T-helper 1 cell (primary cell): ENCODE measurements around the gene NVL.
A peak's percentile ranks its signal among the peaks of the same experiment; 100 is the strongest.
"Not testable (repeated sequence)": the region's sequence is repeated elsewhere in the genome, so short reads cannot be mapped to it uniquely, and the experiment has no call there.

ENCODE experiments used
- DNase-seq, 5 donors: peaks; one replicate each; pipeline ENCODE4 v3.0.0-alpha.2; 2012 to 2020
- total RNA-seq, 4 donors: gene quantifications; one replicate each; lab custom pipeline; 2026; lab: John Stamatoyannopoulos, UW

NVL gene
- 21.8 to 44.8 (median 42.9) reads per million in 4 donors for total RNA-seq

GRCh38 chr1:224329842-224330753 lies at the start of gene NVL:
NVL (minus strand) TSS chr1:224330172; CDS start chr1:224330127, 45 bp downstream.
- DNase-seq, result peak; percentile 49 to 87 (median 68)

DNA sequence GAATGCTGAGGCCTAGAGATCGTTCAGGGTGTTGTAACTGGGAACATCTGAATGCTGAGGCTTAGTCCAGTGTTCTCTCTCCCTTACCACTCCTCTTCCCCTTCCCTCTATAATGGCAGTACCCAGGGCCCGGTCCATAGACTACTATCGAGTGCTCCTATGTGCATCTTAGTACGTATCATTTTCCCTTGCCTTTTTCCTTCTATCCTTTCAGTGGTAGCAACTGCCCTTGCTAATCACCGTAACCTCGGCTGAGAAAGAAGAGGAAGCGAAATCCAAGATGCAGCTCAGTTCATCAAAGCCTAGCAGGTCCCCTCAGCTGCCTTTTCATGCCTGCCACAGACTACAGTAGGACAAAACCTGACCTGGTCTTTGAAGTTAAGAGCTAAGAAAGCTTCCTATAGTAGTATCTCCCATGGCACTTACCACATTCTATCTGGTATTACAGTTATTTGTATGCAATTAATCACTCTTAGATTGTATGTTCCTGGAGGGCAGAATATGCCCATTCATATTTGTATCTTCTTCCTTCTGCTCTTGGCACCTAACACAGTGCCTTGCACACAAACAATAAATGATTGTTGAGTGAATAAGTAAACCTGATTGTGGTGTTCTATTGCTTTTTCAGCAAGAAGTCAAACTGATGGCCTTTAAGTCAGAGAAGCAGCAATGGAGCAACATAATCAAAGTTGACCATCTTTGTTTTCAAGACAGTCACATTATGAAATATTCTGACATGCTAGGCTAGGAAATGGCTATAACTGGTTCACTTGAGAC lies 49.1 kb upstream of the NVL start:
- no peak for DNase-seq

DNA sequence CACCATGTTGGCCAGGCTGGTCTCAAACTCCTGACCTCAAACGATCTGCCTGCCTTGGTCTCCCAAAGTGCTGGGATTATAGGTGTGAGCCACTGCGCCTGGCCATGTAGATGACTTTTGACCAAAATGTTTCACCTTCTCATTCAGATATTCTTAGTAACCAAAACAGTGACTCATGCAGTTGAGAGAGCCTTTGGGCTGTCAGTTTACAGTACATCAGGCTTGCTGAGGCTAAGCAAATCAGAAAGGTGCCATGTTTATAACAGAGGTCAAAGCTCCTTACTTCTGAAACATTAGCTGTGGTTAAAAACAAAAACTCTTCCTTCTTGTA lies 47.7 kb upstream of the NVL start:
- peak in 1 of 5 donors; percentile 68 for DNase-seq

GRCh38 chr1:224375059-224375458 lies 45.1 kb upstream of the NVL start:
- peak in 1 of 5 donors; percentile 42 for DNase-seq

- no peak for DNase-seq
These were observed 43.1 kb upstream of the NVL start for GRCh38 chr1:224373008-224373590.

- DNase-seq, result peak in 1 of 5 donors; percentile 26
These were observed 38.4 kb upstream of the NVL start for GRCh38 chr1:224368409-224368808.

DNA sequence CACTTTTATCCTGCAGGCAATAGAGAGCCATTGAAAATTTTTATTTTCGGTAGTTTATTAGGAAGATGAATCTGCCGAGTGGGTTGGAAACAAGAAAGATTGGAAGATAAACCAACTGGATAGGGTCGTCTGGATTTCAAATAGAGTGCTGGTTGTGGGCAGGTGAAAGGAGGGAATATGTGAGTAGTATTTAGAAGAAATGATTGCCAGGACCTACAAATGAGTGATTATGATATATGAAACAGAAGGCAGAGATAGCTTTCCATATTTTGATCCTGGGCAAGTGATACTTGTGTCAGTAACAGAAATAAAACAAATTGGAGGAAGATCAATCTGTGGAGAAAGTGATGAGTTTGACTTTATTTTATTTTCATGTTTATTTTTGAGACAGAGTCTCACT lies 29.2 kb upstream of the NVL start:
- no peak for DNase-seq

GRCh38 chr1:224358237-224358636 lies 28.3 kb upstream of the NVL start:
- DNase-seq, result no peak

DNA sequence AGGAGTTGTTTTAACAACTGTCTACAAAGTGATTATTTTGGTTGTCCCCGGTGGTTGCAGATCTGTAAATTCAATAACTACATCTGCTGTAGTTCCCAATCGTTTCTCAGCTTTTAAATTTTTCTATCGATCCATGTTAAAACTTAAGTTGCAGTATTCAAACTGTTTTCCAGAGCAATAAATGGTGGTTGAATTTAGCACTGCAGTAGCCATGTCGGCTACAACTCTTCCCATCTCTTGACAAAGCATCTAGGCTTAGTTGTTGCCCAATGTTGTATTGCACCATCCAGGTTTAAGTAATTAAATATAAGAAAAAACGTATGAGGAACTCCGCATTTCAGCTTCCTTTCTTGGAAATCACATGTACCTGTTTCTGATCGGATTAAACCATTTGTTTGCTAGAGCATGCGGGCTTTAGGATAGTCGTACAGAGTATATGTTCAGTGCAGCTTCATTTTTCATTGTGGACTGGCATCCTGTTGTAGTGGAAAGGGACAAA lies 27.7 kb upstream of the NVL start:
- no peak for DNase-seq

DNA sequence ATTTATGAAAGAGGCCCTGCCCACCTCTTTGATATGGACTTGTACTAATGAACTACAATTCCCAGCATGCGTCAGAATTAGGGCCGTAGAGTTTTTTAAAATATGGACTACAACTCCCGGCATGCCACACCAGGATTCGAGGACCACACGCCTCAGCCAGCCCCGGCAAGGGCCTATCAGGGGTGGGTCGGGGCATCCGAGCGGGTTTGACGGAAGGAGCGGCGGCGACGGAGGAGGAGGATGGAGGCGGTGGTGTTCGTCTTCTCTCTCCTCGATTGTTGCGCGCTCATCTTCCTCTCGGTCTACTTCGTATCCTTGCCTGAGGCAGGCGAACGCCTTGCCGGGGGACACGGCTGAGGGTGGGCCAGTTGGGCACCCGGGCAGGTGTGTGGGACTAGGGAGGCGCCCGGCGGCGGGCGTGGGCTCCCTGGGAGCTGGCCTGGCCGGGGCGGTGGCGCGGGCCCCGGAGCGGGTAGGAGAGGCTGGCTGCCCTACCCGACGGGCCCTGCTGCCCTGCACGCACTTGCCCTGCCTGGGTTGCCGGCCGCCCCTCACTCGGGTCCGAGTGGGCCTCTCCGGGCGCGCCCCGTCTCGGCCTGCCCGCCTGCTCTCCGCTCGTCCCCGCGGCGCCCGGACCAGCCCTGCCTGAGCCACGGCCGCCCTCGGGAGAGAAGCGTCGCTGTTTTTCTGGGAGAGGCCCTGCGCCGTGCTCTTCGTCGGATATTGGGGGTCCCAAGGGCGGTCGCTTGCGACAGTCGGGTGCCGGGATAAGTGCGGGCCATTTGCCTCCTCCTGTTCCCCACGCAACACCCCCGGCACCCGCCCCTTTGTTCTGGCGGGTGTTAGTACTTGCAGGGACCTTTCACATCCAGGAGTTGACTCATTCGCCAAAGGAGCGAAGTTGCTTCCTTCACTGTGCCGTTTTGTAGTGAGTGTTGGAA lies 27.0 kb upstream of the NVL start, which contains the start of gene CNIH4:
CNIH4 (plus strand) TSS at position 195 of the 941 bp plus-strand sequence; CDS start at position 241, 46 bp downstream.
- DNase-seq, result peak; percentile 82 to 95 (median 88)

DNA sequence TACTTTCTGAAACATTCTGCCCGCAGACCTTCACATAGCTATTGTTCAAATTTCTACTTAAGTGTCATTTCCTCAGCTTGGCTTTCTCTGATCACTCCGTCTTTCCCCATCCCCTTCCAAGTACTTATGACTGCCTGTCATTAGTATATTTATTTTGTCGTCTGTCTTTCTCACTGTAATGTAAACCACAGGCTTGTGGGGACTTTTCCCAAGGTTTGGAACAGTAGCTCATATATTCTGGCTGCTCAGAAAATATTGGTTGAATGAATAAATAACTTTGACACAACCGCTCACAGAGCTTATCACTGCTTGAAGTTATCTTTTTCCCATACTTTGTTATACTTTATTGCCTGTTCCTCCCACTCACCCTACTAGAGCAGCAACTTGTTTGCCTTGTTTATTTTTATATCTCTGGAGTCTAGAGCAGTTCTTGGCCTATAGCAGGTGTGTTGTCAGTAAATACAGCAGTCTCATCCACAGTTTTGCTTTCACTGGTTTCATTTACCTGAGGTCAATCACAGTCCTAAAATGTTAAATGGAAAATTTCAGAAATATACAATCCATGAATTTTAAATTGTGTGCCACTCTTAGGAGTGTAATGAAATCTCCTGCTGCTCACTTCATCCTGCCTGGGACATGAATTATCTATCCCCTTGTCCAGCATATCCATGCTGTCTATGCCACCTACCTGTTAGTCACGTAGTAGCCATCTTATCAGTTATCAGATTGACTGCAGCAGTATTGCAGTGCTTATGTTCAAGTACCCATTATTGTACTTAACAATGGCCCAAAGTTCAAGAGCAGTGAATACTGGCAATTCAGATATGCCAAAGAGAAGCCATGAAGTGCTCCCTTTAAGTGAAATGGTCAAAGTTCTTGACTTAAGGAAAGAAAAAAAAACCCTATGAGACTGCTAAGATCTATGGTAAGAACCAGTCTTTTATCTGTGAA lies 24.3 kb upstream of the NVL start:
- no peak for DNase-seq

GRCh38 chr1:224352436-224353085 lies 22.6 kb upstream of the NVL start:
- not testable (repeated sequence) for DNase-seq

- not testable (repeated sequence) for DNase-seq
These were observed 19.7 kb upstream of the NVL start for GRCh38 chr1:224349716-224350115.

DNA sequence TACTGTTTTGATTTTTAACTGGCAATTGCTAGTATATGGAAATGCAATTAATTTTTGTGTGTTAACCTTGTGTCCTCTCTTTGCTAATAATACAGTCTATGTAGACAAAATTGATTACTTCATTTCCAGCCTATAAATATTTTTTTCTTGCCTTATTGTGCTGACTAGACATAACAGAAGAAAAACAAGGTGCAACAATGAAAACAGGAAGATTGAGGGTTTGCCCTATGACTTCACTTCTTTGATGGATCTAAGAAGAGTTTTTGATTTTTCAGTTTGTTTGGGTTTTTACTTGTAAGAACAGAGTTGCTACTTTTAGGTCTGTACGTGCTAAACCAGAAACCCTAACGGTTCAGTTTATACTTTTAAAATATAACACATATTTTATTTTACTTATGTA lies 18.2 kb upstream of the NVL start:
- no peak for DNase-seq

- no peak for DNase-seq
These were observed 13.7 kb upstream of the NVL start for GRCh38 chr1:224343679-224344078.

DNA sequence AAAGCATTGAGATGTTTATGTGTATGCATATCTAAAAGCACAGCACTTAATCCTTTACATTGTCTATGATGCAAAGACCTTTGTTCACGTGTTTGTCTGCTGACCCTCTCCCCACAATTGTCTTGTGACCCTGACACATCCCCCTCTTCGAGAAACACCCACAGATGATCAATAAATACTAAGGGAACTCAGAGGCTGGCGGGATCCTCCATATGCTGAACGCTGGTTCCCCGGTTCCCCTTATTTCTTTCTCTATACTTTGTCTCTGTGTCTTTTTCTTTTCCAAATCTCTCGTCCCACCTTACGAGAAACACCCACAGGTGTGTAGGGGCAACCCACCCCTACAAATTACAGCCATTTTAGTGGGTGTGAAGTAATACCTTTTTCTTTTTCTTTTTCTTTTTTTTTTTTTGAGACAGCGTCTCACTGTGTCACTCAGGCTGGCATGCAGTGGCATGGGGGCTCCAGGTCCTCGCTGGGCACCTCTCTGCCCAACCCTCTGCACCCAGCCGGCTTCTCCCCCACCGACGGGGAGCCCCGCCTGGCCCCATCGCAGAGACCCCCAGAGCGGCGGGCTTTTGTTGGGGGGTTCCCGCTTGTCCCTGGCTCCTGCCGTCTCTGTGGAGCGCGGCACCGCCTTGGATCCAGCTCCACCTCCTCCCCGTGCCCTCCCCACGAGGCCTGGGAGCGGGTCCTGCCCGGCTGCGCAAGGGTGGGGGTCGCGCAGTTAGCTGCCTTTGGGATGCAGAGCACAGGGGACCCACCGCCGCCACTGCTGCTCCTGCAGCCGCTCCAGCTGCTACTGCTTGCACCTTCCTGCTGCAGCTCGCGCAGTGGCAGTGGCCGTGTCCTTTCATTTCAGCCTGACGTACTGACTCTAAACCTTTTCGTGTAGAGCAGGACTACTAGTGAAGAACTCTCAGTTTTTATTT lies 10.7 kb upstream of the NVL start:
- peak in 3 of 5 donors; percentile 10 to 52 (median 19) for DNase-seq

GRCh38 chr1:224339442-224340033 lies 9.6 kb upstream of the NVL start:
- no peak for DNase-seq

GRCh38 chr1:224338150-224338838 lies 8.3 kb upstream of the NVL start:
- DNase-seq, result no peak
